Endothelial cell of umbilical vein (primary cell): ENCODE data around the gene UQCRFS1. TPM values are rescaled to one million over a fixed set of nuclear protein-coding genes. Genes with fewer than 3 reads are reported as not detected.

Experiments used
- BruUV-seq: library from RNA; stranded (reverse); fragments of 400-500 nt; replicated peaks from 2 replicates; lab custom pipeline; 2021; lab: Mats Ljungman, UMichigan
- CTCF ChIA-PET: fragments of 300-600, 350-600 bp; sonication (Branson Sonifier 250); formaldehyde crosslinking; loops from one replicate; lab custom pipeline; 2021; ENCODE audit warnings: antibody characterized with exemption, inconsistent platforms; lab: Charles Lee
- POLR2A ChIA-PET: fragments of 300-600, 350-600 bp; sonication (Branson Sonifier 250); formaldehyde crosslinking; loops from one replicate; lab custom pipeline; 2021; ENCODE audit warnings: antibody characterized with exemption, inconsistent platforms; lab: Charles Lee
- DNase-seq: peaks from one replicate; pipeline ENCODE4 v3.0.0-alpha.2; 2011; ENCODE audit warnings: low read depth, low spot score
- FAIRE-seq: peaks from 2 replicates; lab custom pipeline; 2011; peaks lifted over from hg19 to GRCh38; lab: Jason Lieb, UNC
- H2AFZ ChIP-seq: 2 replicates; pipeline ENCODE4 v1.6.0; 2012; ENCODE audit warnings: low read depth, low read length, control low read depth, inconsistent platforms
- H3K27ac ChIP-seq: 2 replicates; pipeline ENCODE4 v1.5.1; 2011; ENCODE audit warnings: low read depth, mild to moderate bottlenecking, control low read depth, low read length, moderate library complexity; ENCODE audit not compliant: insufficient read depth
- H3K27me3 ChIP-seq, 2 experiments: 2 replicates each; pipeline versions ENCODE4 v1.6.0 to v1.6.1; 2011; ENCODE audit warnings: low read length in 2 of 2, mixed read lengths in 1 of 2; ENCODE audit not compliant: control insufficient read depth in 2 of 2, insufficient read depth in 2 of 2
- H3K36me3 ChIP-seq, 2 experiments: 2 replicates in 1 of 2; 3 replicates in 1 of 2; pipeline ENCODE4 v1.5.1; 2011; ENCODE audit warnings: low read length in 2 of 2, mild to moderate bottlenecking in 1 of 2, moderate library complexity in 1 of 2; ENCODE audit not compliant: control insufficient read depth in 2 of 2, insufficient read depth in 2 of 2; ENCODE audit errors: extremely low read depth in 1 of 2
- H3K4me1 ChIP-seq: 3 replicates; pipeline ENCODE4 v1.5.1; 2011; ENCODE audit warnings: mild to moderate bottlenecking, low read length; ENCODE audit not compliant: control insufficient read depth, insufficient read depth; ENCODE audit errors: extremely low read depth
- H3K4me2 ChIP-seq: 2 replicates; pipeline ENCODE4 v1.6.1; 2011; ENCODE audit warnings: low read length, control low read depth, mixed read lengths; ENCODE audit not compliant: insufficient read depth
- H3K4me3 ChIP-seq, 3 experiments: fragments of 200-600 bp in 1 of 3; sonication (generic), shearing (Covaris generic) in 1 of 3; replicated peaks in 1 of 3; 2 replicates each; pipeline ENCODE4 v1.5.1; 2011 to 2016; ENCODE audit warnings: control low read depth in 3 of 3, low read length in 3 of 3, mild to moderate bottlenecking in 2 of 3, inconsistent platforms in 1 of 3, low read depth in 1 of 3, moderate library complexity in 1 of 3; ENCODE audit not compliant: insufficient read depth in 1 of 3
- H3K79me2 ChIP-seq: 2 replicates; pipeline ENCODE4 v1.6.0; 2012; ENCODE audit warnings: low read length, inconsistent platforms; ENCODE audit not compliant: control insufficient read depth, insufficient read depth
- H3K9ac ChIP-seq: replicated peaks from 2 replicates; pipeline ENCODE3; 2011; ENCODE audit warnings: low read length, control low read depth; ENCODE audit not compliant: insufficient read depth; ENCODE audit errors: extremely low read depth
- H3K9me1 ChIP-seq: replicated peaks from 3 replicates; pipeline ENCODE4 v1.6.0; 2011; ENCODE audit warnings: mild to moderate bottlenecking, low read length; ENCODE audit not compliant: control insufficient read depth, insufficient read depth; ENCODE audit errors: extremely low read depth
- H3K9me3 ChIP-seq: replicated peaks from 2 replicates; pipeline ENCODE4 v1.5.1; 2012; ENCODE audit warnings: low read length, inconsistent platforms; ENCODE audit not compliant: control insufficient read depth, insufficient read depth
- H4K20me1 ChIP-seq: replicated peaks from 2 replicates; pipeline ENCODE3; 2011; ENCODE audit warnings: mild to moderate bottlenecking, low read length; ENCODE audit not compliant: control insufficient read depth, insufficient read depth; ENCODE audit errors: extremely low read depth
- CTCF ChIP-seq, 2 donors: IDR thresholded peaks; 1 replicate in 1 of 2; 2 replicates in 1 of 2; pipeline ENCODE4 v1.5.1; 2011; ENCODE audit warnings: low read length in 2 of 2, mild to moderate bottlenecking in 2 of 2, moderate library complexity in 2 of 2, control low read depth in 1 of 2, inconsistent platforms in 1 of 2, low read depth in 1 of 2; ENCODE audit not compliant: insufficient read depth in 1 of 2; ENCODE audit errors: extremely low read depth in 1 of 2
- EZH2 ChIP-seq: IDR thresholded peaks from 2 replicates; pipeline ENCODE4 v1.6.1; 2012; ENCODE audit warnings: borderline replicate concordance, low read depth, mild to moderate bottlenecking, moderate library complexity, low read length, inconsistent platforms; ENCODE audit not compliant: severe bottlenecking
- FOS ChIP-seq: IDR thresholded peaks from 2 replicates; pipeline ENCODE4 v1.6.1; 2011; ENCODE audit warnings: mild to moderate bottlenecking, low read length, moderate library complexity, borderline replicate concordance; ENCODE audit not compliant: insufficient read depth
- GATA2 ChIP-seq: IDR thresholded peaks from 2 replicates; pipeline ENCODE4 v1.7.0; 2011; ENCODE audit warnings: low read depth, mild to moderate bottlenecking, moderate library complexity, mixed read lengths, low read length; ENCODE audit not compliant: insufficient read length, insufficient read depth
- JUN ChIP-seq: IDR thresholded peaks from 2 replicates; pipeline ENCODE4 v1.6.1; 2011; ENCODE audit warnings: borderline replicate concordance, low read depth; ENCODE audit not compliant: insufficient read length, insufficient read depth
- MAX ChIP-seq: IDR thresholded peaks from 2 replicates; pipeline ENCODE4 v1.6.1; 2011; ENCODE audit not compliant: insufficient read depth, insufficient read length
- MYC ChIP-seq: IDR thresholded peaks from one replicate; pipeline ENCODE4 v1.6.1; 2011; ENCODE audit warnings: mild to moderate bottlenecking, low read depth, low read length
- POLR2A ChIP-seq: IDR thresholded peaks from 2 replicates; pipeline ENCODE4 v1.6.1; 2012; ENCODE audit warnings: low read depth, mild to moderate bottlenecking, control low read depth, low read length
- POLR2AphosphoS5 ChIP-seq: IDR thresholded peaks from 2 replicates; pipeline ENCODE4 v1.6.1; 2012; ENCODE audit warnings: low read depth, mild to moderate bottlenecking, control low read depth, low read length, moderate library complexity; ENCODE audit not compliant: insufficient read depth
- dilution Hi-C: fragments of 300-500 bp; cut with MboI; formaldehyde crosslinking; loops from one replicate; pipeline ENCODE4 v1.15.0; 2019; ENCODE audit warnings: low sequenced_read_pairs; ENCODE audit not compliant: extremely low pct_ligation_motif_present
- intact Hi-C: fragments of 100-400 bp; cut with micrococcal nuclease; formaldehyde crosslinking; loops from one replicate; pipeline ENCODE4 v1.10.0; 2022
- polyA plus RNA-seq, 4 experiments: library from polyadenylated mRNA; depleted of rRNA in 3 of 4; stranded (reverse) in 3 of 4; unstranded in 1 of 4; fragments of >200 nt; gene quantifications; 2 replicates each; pipeline versions ENCODE4 v1.2.1 to v1.2.3, GENCODE V29; 2011 to 2012; ENCODE audit warnings: missing spikeins in 1 of 4
- total RNA-seq: library from RNA; stranded (reverse); gene quantifications from 2 replicates; pipeline ENCODE4 v1.2.3, GENCODE V29; 2021

Gene UQCRFS1
- total and polyA plus RNA-seq, 2 donors (not counting 3 experiments of a cell fraction or from before 2014, with no cell fraction given) = 28.2 to 33.8 TPM

- ChIA-PET POLR2A (no interaction called here), CTCF (interaction anchor here (0.6 kb wide), 1 partner anchor 1443 kb away, joined by 3 read pairs; no protein-coding TSS in a partner anchor)
- Histone ChIP-seq H3K4me2 (no peak overlapping the region), H4K20me1 (no peaks in the 10 kb centered on the region), H3K4me3 (no peak overlapping the region), H3K4me1 (no peaks in the 10 kb centered on the region), H3K27ac (no peak overlapping the region), H3K9ac (no peak overlapping the region), H3K27me3 (no peaks in the 10 kb centered on the region), H3K36me3 (no peaks in the 10 kb centered on the region), H2AFZ (no peak overlapping the region), H3K9me1 (no peaks in the 10 kb centered on the region), H3K9me3 (no peaks in the 10 kb centered on the region), H3K79me2 (no peaks in the 10 kb centered on the region)
- no TSS peak for BruUV-seq
- no peak for TF ChIP-seq MAX
- TF ChIP-seq CTCF (IDR thresholded peaks at IDR 0.05; ENCODE audit: extremely low read depth in 1 of 2, insufficient read depth in 1 of 2, low read depth in 1 of 2, low read length in 2 of 2) = no peak
- TF ChIP-seq POLR2A = no peak
- no peak for TF ChIP-seq EZH2
- TF ChIP-seq MYC = no peak
- no peak for TF ChIP-seq FOS
- no peak for TF ChIP-seq POLR2AphosphoS5
- no peak for TF ChIP-seq GATA2
- TF ChIP-seq JUN = no peak
- FAIRE-seq (no peak), DNase-seq (no peak)
- intact Hi-C loops (no loop called here), dilution Hi-C loops (no loop called here)
These were observed 28.4 kb upstream of the UQCRFS1 start for GRCh38 chr19:29241324-29241723.
